SJCRH30 (cell line): ENCODE results near the gene CREBRF. TPM values are rescaled to one million over a fixed set of nuclear protein-coding genes. Genes with fewer than 3 reads are reported as not detected.
"Not testable (repeated sequence)": the region's sequence is repeated elsewhere in the genome, so short reads cannot be mapped to it uniquely, and the experiment has no call there.

Experiments used
- DNase-seq, 2 experiments: peaks; one replicate each; pipeline ENCODE4 v3.0.0-alpha.2; 2015 to 2020
- H3K27ac ChIP-seq: fragments of 250-450 bp; sonication (Bioruptor Pico); 2 replicates; pipeline ENCODE4 v1.5.1; 2020; ENCODE audit warnings: mild to moderate bottlenecking, moderate library complexity
- H3K27me3 ChIP-seq: fragments of 250-450 bp; sonication (Bioruptor Pico); 2 replicates; pipeline ENCODE4 v1.5.1; 2020; ENCODE audit warnings: mild to moderate bottlenecking, moderate library complexity
- H3K36me3 ChIP-seq: fragments of 250-450 bp; sonication (Bioruptor Pico); 2 replicates; pipeline ENCODE4 v1.5.1; 2020; ENCODE audit warnings: mild to moderate bottlenecking, moderate library complexity
- H3K4me1 ChIP-seq: fragments of 250-450 bp; sonication (Bioruptor Pico); 2 replicates; pipeline ENCODE4 v1.5.1; 2020; ENCODE audit warnings: mild to moderate bottlenecking, moderate library complexity
- H3K4me3 ChIP-seq: fragments of 250-450 bp; sonication (Bioruptor Pico); 2 replicates; pipeline ENCODE4 v1.5.1; 2020; ENCODE audit warnings: mild to moderate bottlenecking, moderate library complexity
- H3K9me3 ChIP-seq: fragments of 250-450 bp; sonication (Bioruptor Pico); replicated peaks from 2 replicates; pipeline ENCODE4 v1.5.1; 2020; ENCODE audit warnings: mild to moderate bottlenecking, moderate library complexity
- total RNA-seq: library from RNA; depleted of rRNA; stranded (reverse); fragments of >200 nt; shearing (Covaris generic); gene quantifications from 2 replicates; pipeline ENCODE4 v1.2.3, GENCODE V29; 2014

CREBRF gene
- total RNA-seq, 1 experiment from 2014 or later = 3.1 TPM

- Histone ChIP-seq H3K4me1 (peaks cover 2% of the 10 kb centered on the region; the same call in 1 of the 2 replicates), H3K4me3 (no peak overlapping the region), H3K9me3 (no peaks in the 10 kb centered on the region), H3K27me3 (no peaks in the 10 kb centered on the region), H3K36me3 (no peaks in the 10 kb centered on the region; the same call in none of the 2 replicates), H3K27ac (no peak overlapping the region)
- DNase-seq = no peak
These were observed 87.4 kb downstream of the CREBRF start for GRCh38 chr5:173143567-173143966.

- Histone ChIP-seq H3K27me3 (no peaks in the 10 kb centered on the region), H3K4me1 (peaks cover 2% of the 10 kb centered on the region; the same call in 1 of the 2 replicates), H3K9me3 (no peaks in the 10 kb centered on the region), H3K36me3 (peaks cover 8% of the 10 kb centered on the region), H3K27ac (peak within 1 kb of the TSS; percentile 63), H3K4me3 (peak within 1 kb of the TSS; percentile 83)
- DNase-seq = peak; percentile 94 to 97
These were observed 88.3 kb downstream of the CREBRF start, which contains the start of gene BNIP1 for GRCh38 chr5:173144200-173145176. TSS of gene BNIP1 (plus strand) at chr5:173144531. CDS start at chr5:173144546, 15 bp downstream.

GRCh38 chr5:173148354-173148753 is 92.2 kb downstream of the CREBRF start:
- H3K36me3 ChIP-seq = peaks cover 13% of the 10 kb centered on the region
- no peaks in the 10 kb centered on the region for H3K27me3 ChIP-seq
- no peaks in the 10 kb centered on the region for H3K9me3 ChIP-seq
- H3K4me1 ChIP-seq = peaks cover 2% of the 10 kb centered on the region; the same call in 1 of the 2 replicates
- no peak overlapping the region for H3K27ac ChIP-seq
- no peak for DNase-seq
- no peak overlapping the region for H3K4me3 ChIP-seq

- Histone ChIP-seq H3K27me3 (no peaks in the 10 kb centered on the region), H3K9me3 (no peaks in the 10 kb centered on the region), H3K4me1 (no peaks in the 10 kb centered on the region), H3K4me3 (no peak overlapping the region), H3K36me3 (peaks cover 29% of the 10 kb centered on the region), H3K27ac (no peak overlapping the region)
- no peak for DNase-seq
These were observed 96.4 kb downstream of the CREBRF start for GRCh38 chr5:173152547-173152946.

GRCh38 chr5:173153842-173154241 is 97.7 kb downstream of the CREBRF start:
- Histone ChIP-seq H3K36me3 (peaks cover 31% of the 10 kb centered on the region), H3K27me3 (no peaks in the 10 kb centered on the region), H3K27ac (no peak overlapping the region), H3K4me3 (no peak overlapping the region), H3K4me1 (no peaks in the 10 kb centered on the region), H3K9me3 (no peaks in the 10 kb centered on the region)
- DNase-seq = no peak

GRCh38 chr5:173154619-173155018 is 98.5 kb downstream of the CREBRF start:
- not testable (repeated sequence) for H3K4me1 ChIP-seq, DNase-seq, H3K27ac ChIP-seq, H3K27me3 ChIP-seq, H3K4me3 ChIP-seq, H3K9me3 ChIP-seq
- H3K36me3 ChIP-seq = peaks cover 29% of the 10 kb centered on the region

GRCh38 chr5:173155912-173156311 is 99.8 kb downstream of the CREBRF start:
- no peak overlapping the region for H3K27ac ChIP-seq
- peaks cover 30% of the 10 kb centered on the region for H3K36me3 ChIP-seq
- peak; percentile 24 to 34 for DNase-seq
- no peaks in the 10 kb centered on the region for H3K9me3 ChIP-seq
- no peaks in the 10 kb centered on the region for H3K4me1 ChIP-seq
- H3K4me3 ChIP-seq = no peak overlapping the region
- H3K27me3 ChIP-seq = no peaks in the 10 kb centered on the region

- Histone ChIP-seq H3K4me1 (no peaks in the 10 kb centered on the region), H3K4me3 (no peak overlapping the region), H3K27me3 (no peaks in the 10 kb centered on the region), H3K36me3 (peaks cover 31% of the 10 kb centered on the region), H3K27ac (no peak overlapping the region), H3K9me3 (no peaks in the 10 kb centered on the region)
- no peak for DNase-seq
These were observed 102.2 kb downstream of the CREBRF start for GRCh38 chr5:173158366-173158765.

GRCh38 chr5:173159256-173159655 is 103.1 kb downstream of the CREBRF start:
- no peaks in the 10 kb centered on the region for H3K27me3 ChIP-seq
- H3K4me1 ChIP-seq = no peaks in the 10 kb centered on the region
- no peak overlapping the region for H3K27ac ChIP-seq
- peaks cover 34% of the 10 kb centered on the region for H3K36me3 ChIP-seq
- no peak overlapping the region for H3K4me3 ChIP-seq
- no peak for DNase-seq
- H3K9me3 ChIP-seq = no peaks in the 10 kb centered on the region

GRCh38 chr5:173161148-173161547 is 105.0 kb downstream of the CREBRF start:
- peaks cover 3% of the 10 kb centered on the region; the same call in 1 of the 2 replicates for H3K4me1 ChIP-seq
- H3K27ac ChIP-seq = no peak overlapping the region
- no peak for DNase-seq
- H3K27me3 ChIP-seq = no peaks in the 10 kb centered on the region
- no peaks in the 10 kb centered on the region for H3K9me3 ChIP-seq
- peaks cover 19% of the 10 kb centered on the region for H3K36me3 ChIP-seq
- H3K4me3 ChIP-seq = no peak overlapping the region

- Histone ChIP-seq H3K4me3 (no peak overlapping the region), H3K27me3 (no peaks in the 10 kb centered on the region), H3K27ac (no peak overlapping the region), H3K4me1 (peaks cover 4% of the 10 kb centered on the region; the same call in 1 of the 2 replicates), H3K9me3 (no peaks in the 10 kb centered on the region), H3K36me3 (peaks cover 18% of the 10 kb centered on the region)
- no peak for DNase-seq
These were observed 107.1 kb downstream of the CREBRF start for GRCh38 chr5:173163219-173163618.

GRCh38 chr5:173165177-173166016 is 109.2 kb downstream of the CREBRF start:
- Histone ChIP-seq H3K27me3 (no peaks in the 10 kb centered on the region), H3K4me1 (peaks cover 4% of the 10 kb centered on the region; the same call in 1 of the 2 replicates), H3K36me3 (peaks cover 9% of the 10 kb centered on the region), H3K9me3 (no peaks in the 10 kb centered on the region), H3K27ac (no peak overlapping the region), H3K4me3 (no peak overlapping the region)
- no peak for DNase-seq

- DNase-seq = no peak
- Histone ChIP-seq H3K4me3 (no peak overlapping the region), H3K36me3 (no peaks in the 10 kb centered on the region), H3K27ac (no peak overlapping the region), H3K27me3 (no peaks in the 10 kb centered on the region), H3K9me3 (no peaks in the 10 kb centered on the region), H3K4me1 (no peaks in the 10 kb centered on the region)
These were observed 116.0 kb downstream of the CREBRF start for GRCh38 chr5:173172166-173172565.

- DNase-seq = no peak
These were observed 119.4 kb downstream of the CREBRF start for GRCh38 chr5:173175523-173175922.

More at GRCh38 chr5:173175523-173175922, 119.4 kb downstream of the CREBRF start:
- Histone ChIP-seq H3K9me3 (no peaks in the 10 kb centered on the region), H3K4me3 (no peak overlapping the region), H3K36me3 (no peaks in the 10 kb centered on the region), H3K4me1 (peaks cover 8% of the 10 kb centered on the region), H3K27ac (no peak overlapping the region), H3K27me3 (no peaks in the 10 kb centered on the region)
